SH-SY5Y (cell line): ENCODE measurements around the gene RWDD1.

Source experiments
- GATA2 ChIP-seq: IDR thresholded peaks from 2 replicates; pipeline ENCODE4 v1.6.1; 2011; ENCODE audit warnings: mild to moderate bottlenecking, low read depth, low read length
- GATA3 ChIP-seq: IDR thresholded peaks from 2 replicates; pipeline ENCODE4 v1.6.1; 2011; ENCODE audit warnings: low read depth, mild to moderate bottlenecking, low read length, moderate library complexity

DNA sequence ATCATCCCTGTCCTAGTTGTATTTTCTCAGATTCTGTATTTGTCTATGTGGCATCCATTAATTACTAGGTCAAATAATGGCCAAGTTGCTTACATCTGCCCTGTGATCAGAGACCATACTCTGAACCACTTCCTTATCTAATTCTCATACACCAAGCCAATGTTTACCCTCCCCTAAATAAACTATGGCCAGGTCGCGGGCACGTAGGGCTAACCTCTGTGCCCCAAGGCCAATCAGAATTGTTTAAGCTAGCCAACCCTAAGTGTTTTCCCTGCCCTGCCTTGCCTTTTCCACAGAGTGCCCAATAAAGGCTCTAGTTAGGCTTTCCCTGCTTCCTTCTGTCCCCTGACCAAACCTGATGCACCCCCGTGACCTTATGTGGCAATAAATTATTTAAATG is 20.5 kb upstream of the RWDD1 start:
- TF ChIP-seq GATA2 (no peak), GATA3 (no peak)
